Tibial nerve (tissue), 3 donors: ENCODE results near the gene RNF4.

ENCODE experiments used
- CTCF ChIP-seq, 5 experiments: fragments of 200-600 bp in 3 of 5; fragments of 450-650 bp in 2 of 5; sonication (generic) in 3 of 5; IDR thresholded peaks; one replicate each; pipeline ENCODE4 v1.5.1; 2016 to 2019; ENCODE audit warnings: antibody characterized with exemption in 5 of 5, mild to moderate bottlenecking in 3 of 5, moderate library complexity in 2 of 5
- POLR2A ChIP-seq, 2 donors: fragments of 450-650 bp; IDR thresholded peaks; one replicate each; pipeline ENCODE4 v1.6.1; 2017; ENCODE audit warnings: antibody characterized with exemption in 2 of 2, mild to moderate bottlenecking in 2 of 2, moderate library complexity in 2 of 2

GRCh38 chr4:2551118-2551517, 82.2 kb downstream of the RNF4 start:
- TF ChIP-seq POLR2A (IDR thresholded peaks at IDR 0.05) (no peak), CTCF (IDR thresholded peaks at IDR 0.05) (no peak)
